Dendritic cell treated with granulocyte-macrophage colony-stimulating factor and Interleukin-4, amounts not matched to agents 40 ng/mL and 50 ng/mL, for 4 days (primary cell): Measurements from ENCODE around the gene RANBP9.

ENCODE experiments used
- H3K27ac Mint-ChIP-seq: one replicate; pipeline ENCODE4 v1.8.0; 2022; ENCODE audit warnings: mild to moderate bottlenecking, mixed read lengths
- H3K27me3 Mint-ChIP-seq: one replicate; pipeline ENCODE4 v1.8.0; 2022; ENCODE audit warnings: mild to moderate bottlenecking, mixed read lengths
- H3K36me3 Mint-ChIP-seq: one replicate; pipeline ENCODE4 v1.8.0; 2022; ENCODE audit warnings: low read depth, mixed read lengths
- H3K4me1 Mint-ChIP-seq: one replicate; pipeline ENCODE4 v1.8.0; 2022; ENCODE audit warnings: low read depth, mixed read lengths
- H3K4me3 Mint-ChIP-seq: one replicate; pipeline ENCODE4 v1.8.0; 2022; ENCODE audit warnings: mild to moderate bottlenecking, moderate library complexity, mixed read lengths
- H3K9me3 Mint-ChIP-seq: one replicate; pipeline ENCODE4 v1.8.0; 2022; ENCODE audit warnings: mixed read lengths
- intact Hi-C: fragments of 100-400 bp; cut with micrococcal nuclease; formaldehyde crosslinking; loops from one replicate; pipeline ENCODE4 v1.15.0; 2022

RANBP9 gene

GRCh38 chr6:13664703-13665352 lies 46.8 kb downstream of the RANBP9 start:
- no peaks in the 10 kb centered on the region for H3K36me3 Mint-ChIP-seq
- no peaks in the 10 kb centered on the region for H3K9me3 Mint-ChIP-seq
- no peak overlapping the region for H3K27ac Mint-ChIP-seq
- H3K4me3 Mint-ChIP-seq = no peak overlapping the region
- no peaks in the 10 kb centered on the region for H3K27me3 Mint-ChIP-seq
- intact Hi-C loops = no loop called here
- H3K4me1 Mint-ChIP-seq = peaks cover 62% of the 10 kb centered on the region

- Mint-ChIP-seq H3K27me3 (no peaks in the 10 kb centered on the region), H3K36me3 (no peaks in the 10 kb centered on the region), H3K4me1 (peaks cover 62% of the 10 kb centered on the region), H3K9me3 (no peaks in the 10 kb centered on the region), H3K4me3 (no peak overlapping the region), H3K27ac (no peak overlapping the region)
- intact Hi-C loops = no loop called here
Observed at GRCh38 chr6:13663986-13664385, 47.6 kb downstream of the RANBP9 start.

GRCh38 chr6:13662651-13663334 lies 48.8 kb downstream of the RANBP9 start:
- Mint-ChIP-seq H3K9me3 (no peaks in the 10 kb centered on the region), H3K27me3 (no peaks in the 10 kb centered on the region), H3K27ac (no peak overlapping the region), H3K4me3 (no peak overlapping the region), H3K4me1 (peaks cover 50% of the 10 kb centered on the region), H3K36me3 (no peaks in the 10 kb centered on the region)
- intact Hi-C loops = no loop called here

- intact Hi-C loops = no loop called here
- no peak overlapping the region for H3K27ac Mint-ChIP-seq
- no peaks in the 10 kb centered on the region for H3K9me3 Mint-ChIP-seq
- H3K4me3 Mint-ChIP-seq = no peak overlapping the region
- no peaks in the 10 kb centered on the region for H3K36me3 Mint-ChIP-seq
- peaks cover 41% of the 10 kb centered on the region for H3K4me1 Mint-ChIP-seq
- H3K27me3 Mint-ChIP-seq = no peaks in the 10 kb centered on the region
Observed at GRCh38 chr6:13661647-13662046, 50.0 kb downstream of the RANBP9 start.

- Mint-ChIP-seq H3K9me3 (no peaks in the 10 kb centered on the region), H3K36me3 (no peaks in the 10 kb centered on the region), H3K27ac (no peak overlapping the region), H3K4me3 (no peak overlapping the region), H3K27me3 (no peaks in the 10 kb centered on the region), H3K4me1 (peaks cover 36% of the 10 kb centered on the region)
- intact Hi-C loops = no loop called here
Observed at GRCh38 chr6:13660893-13661292, 50.7 kb downstream of the RANBP9 start.

GRCh38 chr6:13660273-13660672 lies 51.4 kb downstream of the RANBP9 start:
- H3K36me3 Mint-ChIP-seq = no peaks in the 10 kb centered on the region
- H3K27me3 Mint-ChIP-seq = no peaks in the 10 kb centered on the region
- peaks cover 32% of the 10 kb centered on the region for H3K4me1 Mint-ChIP-seq
- H3K27ac Mint-ChIP-seq = no peak overlapping the region
- H3K9me3 Mint-ChIP-seq = no peaks in the 10 kb centered on the region
- intact Hi-C loops = no loop called here
- H3K4me3 Mint-ChIP-seq = no peak overlapping the region

- peaks cover 20% of the 10 kb centered on the region for H3K36me3 Mint-ChIP-seq
- intact Hi-C loops = no loop called here
- no peak overlapping the region for H3K27ac Mint-ChIP-seq
- no peaks in the 10 kb centered on the region for H3K9me3 Mint-ChIP-seq
- no peaks in the 10 kb centered on the region for H3K4me1 Mint-ChIP-seq
- no peak overlapping the region for H3K4me3 Mint-ChIP-seq
- H3K27me3 Mint-ChIP-seq = no peaks in the 10 kb centered on the region
Observed at GRCh38 chr6:13655700-13656099, 55.9 kb downstream of the RANBP9 start.

- intact Hi-C loops = no loop called here
- no peak overlapping the region for H3K4me3 Mint-ChIP-seq
- no peak overlapping the region for H3K27ac Mint-ChIP-seq
- H3K9me3 Mint-ChIP-seq = no peaks in the 10 kb centered on the region
- peaks cover 3% of the 10 kb centered on the region for H3K4me1 Mint-ChIP-seq
- H3K27me3 Mint-ChIP-seq = no peaks in the 10 kb centered on the region
- H3K36me3 Mint-ChIP-seq = peaks cover 32% of the 10 kb centered on the region
Observed at GRCh38 chr6:13654496-13654895, 57.1 kb downstream of the RANBP9 start.

GRCh38 chr6:13653296-13653695 lies 58.3 kb downstream of the RANBP9 start:
- Mint-ChIP-seq H3K36me3 (peaks cover 36% of the 10 kb centered on the region), H3K27ac (no peak overlapping the region), H3K9me3 (no peaks in the 10 kb centered on the region), H3K4me1 (peaks cover 6% of the 10 kb centered on the region), H3K27me3 (no peaks in the 10 kb centered on the region), H3K4me3 (no peak overlapping the region)
- intact Hi-C loops = no loop called here

GRCh38 chr6:13649393-13649792 lies 62.2 kb downstream of the RANBP9 start:
- H3K4me3 Mint-ChIP-seq = no peak overlapping the region
- H3K9me3 Mint-ChIP-seq = no peaks in the 10 kb centered on the region
- H3K36me3 Mint-ChIP-seq = peaks cover 43% of the 10 kb centered on the region
- intact Hi-C loops = no loop called here
- peaks cover 6% of the 10 kb centered on the region for H3K4me1 Mint-ChIP-seq
- H3K27ac Mint-ChIP-seq = peak overlapping the region; percentile 10
- no peaks in the 10 kb centered on the region for H3K27me3 Mint-ChIP-seq

GRCh38 chr6:13648850-13649249 lies 62.8 kb downstream of the RANBP9 start:
- H3K36me3 Mint-ChIP-seq = peaks cover 43% of the 10 kb centered on the region
- H3K4me3 Mint-ChIP-seq = no peak overlapping the region
- no peaks in the 10 kb centered on the region for H3K27me3 Mint-ChIP-seq
- H3K27ac Mint-ChIP-seq = no peak overlapping the region
- no peaks in the 10 kb centered on the region for H3K9me3 Mint-ChIP-seq
- intact Hi-C loops = no loop called here
- H3K4me1 Mint-ChIP-seq = peaks cover 6% of the 10 kb centered on the region

- no peak overlapping the region for H3K4me3 Mint-ChIP-seq
- no peaks in the 10 kb centered on the region for H3K9me3 Mint-ChIP-seq
- peaks cover 42% of the 10 kb centered on the region for H3K36me3 Mint-ChIP-seq
- no peak overlapping the region for H3K27ac Mint-ChIP-seq
- H3K4me1 Mint-ChIP-seq = peaks cover 11% of the 10 kb centered on the region
- no peaks in the 10 kb centered on the region for H3K27me3 Mint-ChIP-seq
- intact Hi-C loops = no loop called here
Observed at GRCh38 chr6:13643125-13643524, 68.5 kb downstream of the RANBP9 start.

- H3K27ac Mint-ChIP-seq = no peak overlapping the region
- no peak overlapping the region for H3K4me3 Mint-ChIP-seq
- H3K27me3 Mint-ChIP-seq = no peaks in the 10 kb centered on the region
- intact Hi-C loops = no loop called here
- peaks cover 58% of the 10 kb centered on the region for H3K36me3 Mint-ChIP-seq
- peaks cover 20% of the 10 kb centered on the region for H3K4me1 Mint-ChIP-seq
- no peaks in the 10 kb centered on the region for H3K9me3 Mint-ChIP-seq
Observed at GRCh38 chr6:13641315-13641714, 70.3 kb downstream of the RANBP9 start.

- no peak overlapping the region for H3K27ac Mint-ChIP-seq
- H3K36me3 Mint-ChIP-seq = peaks cover 79% of the 10 kb centered on the region
- intact Hi-C loops = no loop called here
- no peaks in the 10 kb centered on the region for H3K27me3 Mint-ChIP-seq
- peaks cover 26% of the 10 kb centered on the region for H3K4me1 Mint-ChIP-seq
- H3K4me3 Mint-ChIP-seq = no peak overlapping the region
- no peaks in the 10 kb centered on the region for H3K9me3 Mint-ChIP-seq
Observed at GRCh38 chr6:13638626-13639025, 73.0 kb downstream of the RANBP9 start.

GRCh38 chr6:13638014-13638413 lies 73.6 kb downstream of the RANBP9 start:
- Mint-ChIP-seq H3K4me1 (peaks cover 26% of the 10 kb centered on the region), H3K27ac (no peak overlapping the region), H3K9me3 (no peaks in the 10 kb centered on the region), H3K4me3 (no peak overlapping the region), H3K36me3 (peaks cover 77% of the 10 kb centered on the region), H3K27me3 (no peaks in the 10 kb centered on the region)
- intact Hi-C loops = no loop called here
